Pulmonary artery endothelial cell (primary cell): Measurements from ENCODE around the gene TRIAP1. TPM values are rescaled to one million over a fixed set of nuclear protein-coding genes. Genes with fewer than 3 reads are reported as not detected.

Experiments used
- DNase-seq: peaks from one replicate; pipeline ENCODE4 v3.0.0-alpha.2; 2011; ENCODE audit warnings: low read depth, low spot score
- total RNA-seq: library from RNA; depleted of rRNA; stranded (reverse); fragments of >200 nt; gene quantifications from 2 replicates; pipeline ENCODE4 v1.2.3, GENCODE V29; 2014

The TRIAP1 gene
- total RNA-seq, 1 donor from 2014 or later = 52.0 TPM

DNA sequence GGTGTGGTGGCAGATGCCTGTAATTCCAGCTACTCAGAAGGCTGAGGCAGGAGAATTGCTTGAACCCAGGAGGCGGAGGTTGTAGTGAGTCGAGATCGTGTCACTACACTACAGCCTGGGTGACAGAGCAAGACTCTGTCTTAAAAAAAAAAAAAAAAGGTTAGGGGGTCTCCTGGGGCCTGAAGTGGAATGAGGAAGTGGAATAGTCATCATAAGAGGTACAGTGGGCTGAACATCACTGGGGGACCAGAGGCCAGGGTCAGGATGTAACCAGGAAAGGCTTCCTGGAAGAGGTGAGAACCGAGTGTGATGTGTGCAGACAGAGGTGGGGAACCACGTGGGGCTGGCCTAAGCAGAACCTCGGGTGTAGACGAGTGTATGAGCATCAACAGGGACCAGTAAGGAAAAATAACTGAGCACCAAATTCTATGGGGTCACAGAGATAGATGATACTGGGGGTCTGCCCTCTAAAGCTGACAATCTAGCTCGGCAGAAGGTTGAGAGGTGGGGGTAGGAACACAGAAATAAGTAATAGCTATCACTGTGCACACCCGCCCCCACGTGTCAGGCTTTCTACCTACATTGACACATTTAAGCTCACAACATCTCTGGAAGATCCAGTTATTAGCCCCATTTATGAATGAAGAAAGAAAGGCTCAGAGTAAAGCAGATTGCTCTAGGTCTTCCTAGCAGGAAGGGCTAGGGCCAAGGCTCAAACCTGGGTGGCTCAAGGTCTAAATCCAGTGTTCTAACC lies 13.2 kb downstream of the TRIAP1 start:
- DNase-seq = no peak

GRCh38 chr12:120429368-120429767 lies 16.8 kb downstream of the TRIAP1 start:
- no peak for DNase-seq

DNA sequence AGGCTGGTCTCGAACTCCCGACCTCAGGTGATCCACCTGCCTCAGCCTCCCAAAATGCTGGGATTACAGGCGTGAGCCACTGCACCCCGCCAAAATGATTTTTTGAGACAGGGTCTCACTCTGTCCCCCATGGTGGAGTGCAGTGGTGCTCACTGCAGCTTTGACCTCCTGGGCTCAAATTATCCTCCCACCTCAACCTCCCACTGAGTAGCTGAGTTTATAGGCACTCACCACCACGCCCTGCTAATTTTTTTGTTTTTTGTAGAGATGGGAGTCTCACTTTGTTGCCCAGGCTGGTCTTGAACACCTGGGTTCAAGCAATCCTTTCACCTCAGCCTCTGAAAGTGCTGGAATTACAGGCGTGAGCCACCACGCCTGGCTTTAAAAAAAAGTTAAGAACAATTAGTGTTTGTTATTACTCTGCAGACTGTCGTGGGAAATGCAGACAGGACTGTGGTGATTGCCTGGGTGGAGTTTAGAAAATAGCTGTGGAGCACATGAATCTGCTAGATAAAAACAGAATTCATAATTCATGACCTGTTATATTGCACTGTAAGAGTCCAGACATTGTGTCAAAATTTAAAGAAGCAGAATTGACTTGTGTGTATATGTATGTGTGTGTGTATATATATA lies 17.5 kb downstream of the TRIAP1 start:
- no peak for DNase-seq

- no peak for DNase-seq
Measured at GRCh38 chr12:120425797-120426196, 20.4 kb downstream of the TRIAP1 start.

DNA sequence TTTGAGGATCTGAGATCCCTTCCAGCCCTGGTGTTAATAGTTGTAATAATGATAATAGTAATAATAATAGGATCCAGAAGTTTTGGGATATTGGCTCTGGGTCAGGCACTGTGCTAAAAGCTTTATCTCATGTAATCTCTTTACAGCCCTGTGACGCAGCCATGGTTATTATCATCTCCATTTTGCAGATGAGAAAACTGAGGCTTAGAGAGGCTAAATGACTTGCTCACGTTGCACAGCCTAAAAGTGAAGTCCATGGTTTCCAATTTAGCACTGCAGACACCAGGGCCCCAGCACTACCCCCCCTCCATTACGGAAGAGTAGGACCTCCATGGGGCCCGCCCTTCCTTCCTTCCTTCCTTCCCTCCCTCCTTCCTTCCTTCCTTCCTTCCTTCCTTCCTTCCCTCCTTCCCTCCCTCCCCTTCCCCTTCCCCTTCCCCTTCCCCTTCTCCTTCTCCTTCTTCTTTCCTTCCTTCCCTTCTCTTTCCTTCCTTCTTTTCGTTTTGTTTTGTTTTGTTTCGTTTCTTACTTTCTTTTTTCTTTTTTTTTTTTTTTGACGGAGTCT lies 23.2 kb downstream of the TRIAP1 start:
- DNase-seq = no peak

DNA sequence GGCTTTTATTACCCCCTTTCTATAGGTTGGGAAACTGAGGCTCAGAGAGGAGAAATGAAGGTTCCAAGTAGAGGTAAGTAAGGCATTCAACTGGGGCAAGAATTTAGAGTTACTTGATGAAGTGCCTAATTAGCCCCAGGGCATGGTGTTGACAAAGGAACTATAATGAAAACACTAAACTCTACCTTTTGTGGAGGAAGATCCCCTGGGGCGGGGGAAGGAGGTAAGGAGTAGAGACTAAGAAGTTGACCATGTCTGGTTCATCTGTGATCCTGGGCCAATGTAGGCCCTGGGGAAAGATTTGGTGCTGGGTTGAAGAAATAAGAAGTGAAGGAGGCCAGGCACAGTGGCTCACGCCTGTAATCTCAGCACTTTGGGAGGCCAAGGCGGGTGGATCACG lies 24.5 kb downstream of the TRIAP1 start:
- DNase-seq = no peak

DNA sequence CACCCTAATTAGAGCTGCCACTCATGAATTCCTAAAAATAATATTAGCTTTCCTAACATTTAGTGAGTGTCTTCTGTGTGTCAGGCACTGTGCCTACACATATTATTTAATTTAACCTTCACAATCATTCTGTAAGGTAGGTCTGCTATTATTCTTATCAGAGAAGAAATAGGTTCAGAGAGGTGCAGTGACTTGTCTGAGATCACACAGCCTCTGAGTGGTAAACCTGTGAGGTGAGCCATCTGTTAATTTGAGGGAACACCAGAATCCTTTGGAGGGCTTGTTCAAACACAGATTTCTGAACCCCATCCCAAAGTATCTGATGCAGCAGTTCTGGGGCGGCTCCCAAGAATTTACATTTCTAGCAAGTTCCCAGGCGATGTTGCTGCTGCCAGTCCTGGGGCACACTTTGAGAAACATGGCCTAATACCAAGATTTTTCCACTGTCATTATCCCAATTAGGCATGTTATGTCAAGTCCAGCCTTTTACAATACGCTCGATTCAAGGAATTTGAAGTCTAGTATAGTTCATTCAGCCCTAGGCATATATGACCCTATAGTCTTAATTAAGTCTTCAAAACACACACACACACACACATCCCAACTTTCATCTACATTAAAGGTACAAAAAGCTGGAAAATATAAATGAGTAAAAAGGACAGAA lies 28.1 kb downstream of the TRIAP1 start:
- no peak for DNase-seq

DNA sequence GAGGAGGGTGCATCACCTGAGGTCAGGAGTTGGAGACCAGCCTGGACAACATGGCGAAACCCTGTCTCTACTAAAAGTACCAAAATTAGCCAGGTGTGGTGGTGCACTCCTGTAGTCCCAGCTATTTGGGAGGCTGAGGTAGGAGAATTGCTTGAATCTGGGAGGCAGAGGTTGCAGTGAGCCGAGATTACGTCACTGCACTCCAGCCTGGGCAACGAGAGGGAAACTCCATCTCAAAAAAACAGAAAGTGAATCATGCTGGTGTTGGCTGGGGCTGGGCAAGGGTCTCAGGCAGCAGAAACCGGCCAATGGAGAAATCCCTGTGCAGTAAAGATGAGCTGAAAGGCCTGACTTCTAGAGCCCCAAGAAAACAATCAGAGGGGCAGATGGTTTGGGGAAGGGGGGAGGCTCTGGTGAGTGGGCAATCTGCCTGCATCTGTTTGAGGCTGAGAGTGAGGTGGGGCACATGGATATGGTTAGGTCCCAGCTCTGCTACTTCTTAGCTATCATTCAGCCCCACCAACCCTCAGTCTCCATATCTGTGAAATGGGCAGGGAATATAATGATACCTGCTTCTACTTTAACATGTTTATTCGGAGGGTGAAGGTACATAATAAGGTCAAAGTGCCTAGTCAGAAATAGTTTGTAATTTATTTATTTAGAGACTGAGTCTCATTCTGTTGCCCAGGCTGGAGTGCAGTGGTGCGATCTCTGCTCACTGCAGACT lies 29.5 kb downstream of the TRIAP1 start:
- DNase-seq = no peak

DNA sequence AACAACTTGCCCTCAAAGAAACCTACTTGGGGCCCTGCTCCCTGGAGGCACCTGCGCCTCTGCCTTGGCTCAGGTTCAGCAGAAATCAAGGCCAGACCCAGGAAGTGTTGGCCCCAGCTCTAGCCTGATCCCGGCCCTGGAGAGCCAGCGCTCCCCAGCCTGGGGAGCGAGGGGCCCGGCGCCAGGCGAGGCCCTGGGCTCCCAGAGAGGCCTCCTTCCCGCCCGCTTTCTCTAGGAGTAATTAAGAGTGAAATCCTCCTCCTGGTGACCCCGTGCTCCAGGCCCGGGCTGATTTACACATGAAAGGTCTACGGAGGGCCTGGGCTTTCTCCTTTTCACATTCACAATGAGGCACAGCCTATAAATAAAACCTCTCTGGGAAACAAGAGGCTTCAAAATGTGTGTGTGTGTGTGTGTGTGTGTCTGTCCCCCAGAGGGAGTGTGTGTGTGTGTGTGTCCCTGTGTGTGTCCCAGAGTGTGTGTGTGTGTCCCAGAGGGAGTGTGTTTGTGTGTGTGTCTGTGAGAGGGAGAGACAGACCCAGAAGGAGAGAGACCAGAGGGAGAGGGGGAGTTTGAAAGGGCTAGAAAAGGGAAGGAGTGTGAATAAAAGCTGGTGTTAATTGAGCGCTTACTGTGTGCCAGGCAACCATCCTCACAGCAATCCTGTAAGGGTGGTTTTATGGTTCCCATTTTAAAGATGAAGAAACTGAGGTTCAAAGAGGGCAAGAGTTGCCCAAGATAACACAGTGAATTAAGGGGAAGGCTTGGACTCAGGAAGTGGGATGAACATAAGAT lies 32.1 kb downstream of the TRIAP1 start:
- no peak for DNase-seq

DNA sequence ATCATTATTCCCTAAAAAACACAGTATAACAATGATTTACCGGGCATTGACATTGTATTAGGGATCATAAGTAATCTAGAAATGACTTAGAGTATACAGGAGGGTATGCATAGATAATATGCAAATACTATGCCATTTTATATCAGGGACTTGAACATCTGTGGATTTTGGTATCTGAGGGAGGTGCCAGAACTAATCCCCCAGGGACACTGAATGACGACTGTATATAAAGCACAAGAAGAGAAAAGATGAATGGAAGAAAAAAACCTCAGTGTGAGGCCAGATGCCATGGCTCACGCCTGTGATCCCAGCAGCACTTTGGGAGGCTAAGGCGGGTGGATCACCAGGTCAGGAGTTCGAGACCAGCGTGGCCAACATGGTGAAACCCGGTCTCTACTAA lies 33.8 kb downstream of the TRIAP1 start:
- DNase-seq = no peak

DNA sequence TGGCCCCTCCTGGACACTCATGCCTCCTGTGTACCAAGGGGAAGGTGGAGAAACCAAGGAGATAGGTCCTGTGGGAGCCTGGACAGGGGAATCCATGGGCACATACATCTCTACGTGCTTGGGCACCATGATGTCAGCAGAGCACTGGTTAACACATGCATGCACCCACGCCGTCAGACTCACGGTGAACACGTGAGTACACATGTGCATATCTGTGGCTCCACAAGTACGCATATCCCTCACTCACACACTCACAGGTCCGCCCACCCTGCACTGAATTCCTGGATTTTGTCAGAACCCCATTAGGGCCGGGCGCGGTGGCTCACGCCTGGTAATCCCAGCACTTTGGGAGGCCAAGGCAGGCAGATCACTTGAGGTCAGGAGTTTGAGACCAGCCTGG lies 37.4 kb downstream of the TRIAP1 start:
- DNase-seq = no peak

- no peak for DNase-seq
Measured at GRCh38 chr12:120406553-120406952, 39.6 kb downstream of the TRIAP1 start.

GRCh38 chr12:120406069-120406468 lies 40.1 kb downstream of the TRIAP1 start:
- no peak for DNase-seq

- no peak for DNase-seq
Measured at GRCh38 chr12:120404271-120404670, 41.9 kb downstream of the TRIAP1 start.

GRCh38 chr12:120403869-120404268 lies 42.3 kb downstream of the TRIAP1 start:
- DNase-seq = no peak

DNA sequence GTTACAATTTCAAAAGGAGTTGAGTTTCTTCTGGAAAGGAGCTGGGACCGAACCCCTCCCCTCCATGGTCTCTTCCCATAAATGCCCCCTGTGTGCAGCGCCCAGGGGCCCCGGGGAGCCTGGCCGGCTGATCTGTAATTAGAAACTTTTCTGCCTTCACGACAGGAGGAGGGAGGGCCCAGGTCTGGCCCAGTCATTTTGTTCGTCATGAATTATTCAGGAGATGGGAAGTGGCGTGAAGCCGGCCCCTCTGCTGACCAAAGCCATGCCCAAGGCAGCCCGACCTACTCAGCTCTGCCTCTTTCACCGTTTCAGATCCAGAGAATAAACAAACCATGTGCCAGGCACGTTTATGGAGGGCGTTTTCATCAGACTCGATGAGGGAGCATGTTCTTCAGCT lies 44.0 kb downstream of the TRIAP1 start:
- no peak for DNase-seq

DNA sequence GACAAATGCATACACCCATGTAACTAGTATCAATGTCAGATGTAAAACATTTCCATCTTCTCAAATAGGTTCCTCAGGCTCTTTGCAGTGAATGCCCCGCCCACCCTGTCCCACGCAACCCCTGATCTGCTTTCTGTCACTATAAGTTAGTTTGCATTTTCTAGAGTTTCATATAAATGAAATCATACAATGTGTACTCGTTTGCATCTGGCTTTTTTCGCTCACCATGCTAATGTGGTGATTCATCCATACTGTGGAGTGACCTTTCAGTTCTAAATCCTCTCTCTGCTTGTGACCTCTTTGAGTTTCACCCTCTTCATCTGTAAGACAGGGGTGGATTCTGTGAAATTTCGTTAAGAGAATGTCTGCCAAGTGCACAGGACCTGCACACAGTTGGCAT lies 46.7 kb downstream of the TRIAP1 start:
- DNase-seq = no peak

DNA sequence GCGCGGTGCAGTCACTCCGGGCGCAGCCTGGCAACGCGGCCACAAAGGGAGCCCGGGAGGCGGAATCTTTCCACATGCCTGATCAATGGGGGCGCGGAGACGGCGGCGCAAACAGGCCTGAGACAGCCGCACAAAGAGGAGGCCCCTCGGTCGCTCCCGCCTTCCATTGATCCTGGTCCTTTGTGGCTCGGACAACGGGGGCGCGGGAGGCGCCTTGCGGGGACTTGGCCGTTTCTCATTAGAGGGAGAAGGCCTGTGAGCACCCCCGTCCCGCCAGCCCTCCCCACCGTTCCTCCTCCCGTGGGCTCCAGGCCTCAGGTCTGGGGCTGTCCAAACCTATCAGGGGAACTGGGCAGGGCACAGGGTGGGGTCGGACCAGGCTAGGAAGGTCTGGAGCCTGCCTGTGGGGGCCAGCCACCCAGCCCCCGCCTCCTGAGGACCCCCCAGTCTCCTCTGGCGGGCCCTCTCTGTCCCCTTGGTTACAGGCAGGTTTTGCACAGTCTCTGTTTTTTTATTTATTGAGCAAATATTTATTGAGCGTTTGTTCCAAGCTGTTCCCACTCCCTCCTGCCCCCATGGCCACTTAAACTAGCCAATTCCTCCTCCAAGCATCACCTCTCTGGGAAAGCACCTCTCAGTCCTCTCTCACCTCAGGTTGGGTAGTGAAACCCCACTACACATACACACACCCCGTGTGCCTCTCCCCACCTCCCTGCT lies 48.2 kb downstream of the TRIAP1 start:
- DNase-seq = no peak

GRCh38 chr12:120394483-120395367 lies 51.5 kb downstream of the TRIAP1 start:
- DNase-seq = no peak
